ENCODE results near the gene TMEM266. TPM values are rescaled to one million over a fixed set of nuclear protein-coding genes. Genes with fewer than 3 reads are reported as not detected.

The TMEM266 gene
- total RNA-seq, 1 experiment from 2014 or later: not detected

DNA sequence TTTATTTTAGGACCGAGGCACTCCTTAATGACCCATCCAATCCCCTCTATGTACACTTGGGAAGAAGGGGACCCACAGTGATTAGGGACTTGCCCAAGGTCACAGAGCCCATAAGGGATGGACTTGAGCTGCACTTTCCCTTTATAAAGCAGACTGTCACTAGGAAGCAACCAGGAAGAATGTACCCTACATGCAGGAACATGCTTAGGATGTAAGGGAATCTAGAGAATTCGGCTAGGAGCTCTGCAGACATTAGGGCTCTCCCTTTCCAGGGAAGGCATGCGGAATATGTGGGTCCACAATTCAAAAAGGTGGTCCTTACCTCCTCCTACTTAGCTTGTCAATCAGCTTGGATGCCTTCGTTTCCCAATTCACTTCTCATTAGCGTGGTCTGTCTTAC is 78.7 kb downstream of the TMEM266 start:
- no peak overlapping the region for H3K27ac ChIP-seq (ENCODE audit: low read length)
- DNase-seq: no peak
- no peak for ATAC-seq
- no peaks in the 10 kb centered on the region for H4K20me1 ChIP-seq (ENCODE audit: low read length)
- no peaks in the 10 kb centered on the region for H3F3A ChIP-seq (ENCODE audit: low read length, unreplicated experiment)
- no peaks in the 10 kb centered on the region for H3K79me2 ChIP-seq (ENCODE audit: low read length)
- CTCF ChIA-PET: interaction anchor here (0.8 kb wide), 1 partner anchor 11 kb away, joined by 5 read pairs; no protein-coding TSS in a partner anchor
- POLR2A ChIA-PET (ENCODE audit: unreplicated experiment): no interaction called here
- TF ChIP-seq EZH2phosphoT487 (IDR thresholded peaks at IDR 0.05; ENCODE audit: borderline replicate concordance, low read length): no peak
- TF ChIP-seq, protein P1, sequence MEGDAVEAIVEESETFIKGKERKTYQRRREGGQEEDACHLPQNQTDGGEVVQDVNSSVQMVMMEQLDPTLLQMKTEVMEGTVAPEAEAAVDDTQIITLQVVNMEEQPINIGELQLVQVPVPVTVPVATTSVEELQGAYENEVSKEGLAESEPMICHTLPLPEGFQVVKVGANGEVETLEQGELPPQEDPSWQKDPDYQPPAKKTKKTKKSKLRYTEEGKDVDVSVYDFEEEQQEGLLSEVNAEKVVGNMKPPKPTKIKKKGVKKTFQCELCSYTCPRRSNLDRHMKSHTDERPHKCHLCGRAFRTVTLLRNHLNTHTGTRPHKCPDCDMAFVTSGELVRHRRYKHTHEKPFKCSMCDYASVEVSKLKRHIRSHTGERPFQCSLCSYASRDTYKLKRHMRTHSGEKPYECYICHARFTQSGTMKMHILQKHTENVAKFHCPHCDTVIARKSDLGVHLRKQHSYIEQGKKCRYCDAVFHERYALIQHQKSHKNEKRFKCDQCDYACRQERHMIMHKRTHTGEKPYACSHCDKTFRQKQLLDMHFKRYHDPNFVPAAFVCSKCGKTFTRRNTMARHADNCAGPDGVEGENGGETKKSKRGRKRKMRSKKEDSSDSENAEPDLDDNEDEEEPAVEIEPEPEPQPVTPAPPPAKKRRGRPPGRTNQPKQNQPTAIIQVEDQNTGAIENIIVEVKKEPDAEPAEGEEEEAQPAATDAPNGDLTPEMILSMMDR (conservative IDR thresholded peaks at IDR 0.05; ENCODE audit: low read depth, low read length): no peak
- no peak for TF ChIP-seq EZH2 (IDR thresholded peaks at IDR 0.05; ENCODE audit: low read length, unreplicated experiment)
- H3K9me3 ChIP-seq (ENCODE audit: low read length): no peaks in the 10 kb centered on the region
- H3K36me3 ChIP-seq (ENCODE audit: low read depth, low read length): no peaks in the 10 kb centered on the region
- no peak overlapping the region for H2AFZ ChIP-seq (ENCODE audit: low read length)
- H3K9me2 ChIP-seq (replicated peaks; ENCODE audit: low read length): no peaks in the 10 kb centered on the region
- no peak overlapping the region for H3K9ac ChIP-seq (ENCODE audit: low read length)
- peaks cover 16% of the 10 kb centered on the region; the same call in 1 of the 2 replicates for H3K27me3 ChIP-seq (ENCODE audit: low read length)
- H3K4me1 ChIP-seq (ENCODE audit: insufficient read depth, low read length): no peaks in the 10 kb centered on the region
- no peak overlapping the region for H3K4me3 ChIP-seq (ENCODE audit: low read length)
- H3K4me2 ChIP-seq (ENCODE audit: low read length): no peak overlapping the region
- intact Hi-C loops (cut with micrococcal nuclease): loop anchor here (10.0 kb wide), 1 partner anchor 214 kb away; no protein-coding TSS in a partner anchor
- BruUV-seq (replicated peaks): no TSS peak

DNA sequence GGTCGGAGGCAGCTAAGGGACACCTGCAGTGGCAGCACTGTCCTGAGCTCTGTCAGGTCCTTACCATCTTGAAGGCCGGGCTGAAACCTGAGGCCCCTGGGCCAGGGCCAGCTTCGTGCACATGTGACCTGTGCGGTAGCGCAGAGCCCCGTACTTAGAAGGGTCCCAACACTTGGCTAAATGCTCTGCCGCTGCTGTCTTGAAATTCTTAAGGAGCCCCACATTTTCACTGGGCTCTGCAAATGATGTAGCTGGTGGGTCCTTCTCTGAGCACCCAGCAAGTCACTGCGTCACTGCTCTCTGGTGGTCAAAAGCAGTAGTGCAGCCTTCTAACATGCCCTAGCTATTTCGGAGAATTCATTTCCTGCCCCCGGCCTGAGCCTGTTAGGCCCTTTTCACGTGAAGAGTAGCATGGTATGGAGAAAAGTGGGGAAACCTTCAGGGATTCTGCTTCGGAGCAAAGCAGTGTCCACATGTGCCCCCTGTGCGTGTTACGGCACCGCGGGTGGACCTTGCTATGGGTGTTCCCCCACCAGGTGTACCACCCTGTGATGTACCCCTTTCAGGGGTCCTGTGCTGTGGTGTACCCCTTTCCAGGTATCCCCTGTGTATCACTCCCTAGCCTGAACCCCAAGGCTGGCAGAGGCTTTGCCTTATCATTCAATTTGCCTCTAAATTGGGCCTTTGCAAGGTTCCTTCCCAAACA is 79.7 kb downstream of the TMEM266 start:
- H3F3A ChIP-seq (ENCODE audit: low read length, unreplicated experiment): no peaks in the 10 kb centered on the region
- intact Hi-C loops (cut with micrococcal nuclease): loop anchor here (1.0 to 10.0 kb wide), 3 partner anchors 82 to 329 kb away; no protein-coding TSS in a partner anchor
- no peaks in the 10 kb centered on the region for H3K9me3 ChIP-seq (ENCODE audit: low read length)
- POLR2A ChIA-PET (ENCODE audit: unreplicated experiment): no interaction called here
- no peaks in the 10 kb centered on the region for H3K9me2 ChIP-seq (replicated peaks; ENCODE audit: low read length)
- peak overlapping the region; percentile 56 for H3K4me2 ChIP-seq (ENCODE audit: low read length)
- no peaks in the 10 kb centered on the region for H4K20me1 ChIP-seq (ENCODE audit: low read length)
- DNase-seq: peak; percentile 86
- H3K79me2 ChIP-seq (ENCODE audit: low read length): no peaks in the 10 kb centered on the region
- H3K36me3 ChIP-seq (ENCODE audit: low read depth, low read length): no peaks in the 10 kb centered on the region
- H2AFZ ChIP-seq (ENCODE audit: low read length): 0 out of 2 replicates have a peak overlapping the region, but pooled peaks have one; percentile 14
- no peak for TF ChIP-seq EZH2phosphoT487 (IDR thresholded peaks at IDR 0.05; ENCODE audit: borderline replicate concordance, low read length)
- no peak for TF ChIP-seq EZH2 (IDR thresholded peaks at IDR 0.05; ENCODE audit: low read length, unreplicated experiment)
- TF ChIP-seq, protein P1 (conservative IDR thresholded peaks at IDR 0.05; ENCODE audit: low read depth, low read length): peak; percentile 89
- ATAC-seq: peak; percentile 80
- no TSS peak for BruUV-seq (replicated peaks)
- H3K4me1 ChIP-seq (ENCODE audit: insufficient read depth, low read length): no peaks in the 10 kb centered on the region
- H3K27ac ChIP-seq (ENCODE audit: low read length): no peak overlapping the region
- H3K27me3 ChIP-seq (ENCODE audit: low read length): 0 out of 2 replicates have a peak, but pooled peaks cover 25% of the 10 kb centered on the region
- H3K9ac ChIP-seq (ENCODE audit: low read length): no peak overlapping the region
- CTCF ChIA-PET: interaction anchor here (0.7 to 2.0 kb wide), 6 partner anchors 12 to 329 kb away, joined by 3 to 13 read pairs (median 6); no protein-coding TSS in a partner anchor
- no peak overlapping the region for H3K4me3 ChIP-seq (ENCODE audit: low read length)

DNA sequence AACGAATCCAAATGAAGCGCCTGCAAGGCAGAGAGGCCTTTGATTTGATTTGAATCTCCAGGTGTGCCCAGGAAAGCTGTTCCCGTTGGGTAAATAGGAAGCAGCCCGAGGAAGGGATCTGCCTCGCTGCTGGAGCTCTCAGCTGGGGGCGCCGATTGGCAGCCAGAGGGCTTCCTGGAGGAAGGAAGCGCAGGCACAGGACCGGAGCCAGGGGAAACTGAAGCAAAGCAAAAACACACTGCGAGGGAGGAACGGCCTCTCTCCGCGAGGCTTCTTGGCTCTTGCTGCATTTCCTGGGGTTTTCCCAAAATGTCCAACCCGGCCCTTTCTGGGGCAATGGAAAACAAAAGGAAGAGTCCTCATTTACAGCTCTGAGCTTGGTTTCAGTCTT is 80.3 kb downstream of the TMEM266 start:
- Histone ChIP-seq H3K36me3 (ENCODE audit: low read depth, low read length) (no peaks in the 10 kb centered on the region), H3K79me2 (ENCODE audit: low read length) (no peaks in the 10 kb centered on the region), H3K9me2 (replicated peaks; ENCODE audit: low read length) (no peaks in the 10 kb centered on the region), H3K9me3 (ENCODE audit: low read length) (no peaks in the 10 kb centered on the region), H4K20me1 (ENCODE audit: low read length) (no peaks in the 10 kb centered on the region), H3K9ac (ENCODE audit: low read length) (no peak overlapping the region), H3K4me2 (ENCODE audit: low read length) (no peak overlapping the region), H3K27ac (ENCODE audit: low read length) (no peak overlapping the region), H3K27me3 (ENCODE audit: low read length) (peaks cover 26% of the 10 kb centered on the region; the same call in 1 of the 2 replicates), H3F3A (ENCODE audit: low read length, unreplicated experiment) (no peaks in the 10 kb centered on the region), H3K4me1 (ENCODE audit: insufficient read depth, low read length) (no peaks in the 10 kb centered on the region), H3K4me3 (ENCODE audit: low read length) (no peak overlapping the region), H2AFZ (ENCODE audit: low read length) (peak overlapping the region; percentile 14; the same call in 1 of the 2 replicates)
- TF ChIP-seq EZH2 (IDR thresholded peaks at IDR 0.05; ENCODE audit: low read length, unreplicated experiment) (no peak), EZH2phosphoT487 (IDR thresholded peaks at IDR 0.05; ENCODE audit: borderline replicate concordance, low read length) (no peak)
- TF ChIP-seq, protein P1 (conservative IDR thresholded peaks at IDR 0.05; ENCODE audit: low read depth, low read length): no peak
- no peak for ATAC-seq
- DNase-seq: no peak
- intact Hi-C loops (cut with micrococcal nuclease): no loop called here
- POLR2A ChIA-PET (ENCODE audit: unreplicated experiment): no interaction called here
- CTCF ChIA-PET: interaction anchor here (0.7 to 2.0 kb wide), 5 partner anchors 81 to 330 kb away, joined by 3 to 13 read pairs (median 6); no protein-coding TSS in a partner anchor
- no TSS peak for BruUV-seq (replicated peaks)
